A549 (cell line): ENCODE data around the gene SPATA6L. TPM values are rescaled to one million over a fixed set of nuclear protein-coding genes. Genes with fewer than 3 reads are reported as not detected.

Experiments used
- ATAC-seq, 2 experiments: fragments of 200-7000 bp in 1 of 2; fragments of >200 bp in 1 of 2; cut with Nextera tagmentation in 1 of 2; cut with Tn5 transposase in 1 of 2; 3 replicates each; pipeline versions ENCODE4 v1.8.0 to v1.9.1; 2018 to 2020; ENCODE audit warnings: mild to moderate bottlenecking in 1 of 2, moderate library complexity in 1 of 2
- CTCF ChIA-PET: fragments of 300-600 bp; sonication (Branson Sonifier 250); formaldehyde crosslinking; extraction: SDS; loops from one replicate; lab custom pipeline; 2021; ENCODE audit warnings: antibody characterized with exemption, inconsistent platforms; lab: Yijun Ruan, JAX
- POLR2A ChIA-PET: fragments of 350-600 bp; formaldehyde crosslinking; extraction: SDS; loops from one replicate; lab custom pipeline; 2021; ENCODE audit warnings: antibody characterized with exemption, inconsistent platforms; lab: Yijun Ruan, JAX
- DNase-seq, 2 experiments: peaks; one replicate each; pipeline versions ENCODE4 v3.0.0 to v3.0.0-alpha.2; 2011 to 2016; ENCODE audit warnings: low read depth in 1 of 2, low spot score in 1 of 2
- FAIRE-seq: peaks from 2 replicates; lab custom pipeline; 2011; peaks lifted over from hg19 to GRCh38; lab: Jason Lieb, UNC
- H3K27ac ChIP-seq, 2 experiments: fragments of >200 bp; sonication (Bioruptor Twin); formaldehyde crosslinking; 3 replicates each; pipeline ENCODE4 v1.5.1; 2016 to 2017
- H3K4me1 ChIP-seq: fragments of >200 bp; sonication (Bioruptor Twin); formaldehyde crosslinking; 3 replicates; pipeline ENCODE4 v1.6.1; 2016
- H3K4me2 ChIP-seq: fragments of >200 bp; sonication (Bioruptor Twin); formaldehyde crosslinking; 3 replicates; pipeline ENCODE4 v1.6.1; 2016
- H3K4me3 ChIP-seq: fragments of >200 bp; sonication (Bioruptor Twin); formaldehyde crosslinking; 3 replicates; pipeline ENCODE4 v1.5.1; 2016
- H3K9me3 ChIP-seq: fragments of >200 bp; sonication (Bioruptor Twin); formaldehyde crosslinking; 3 replicates; pipeline ENCODE4 v1.6.1; 2016
- CEBPB ChIP-seq, 2 experiments: fragments of >200 bp in 1 of 2; sonication (Bioruptor Twin) in 1 of 2; formaldehyde crosslinking in 1 of 2; IDR thresholded peaks; 2 replicates each; pipeline ENCODE4 v1.6.1; 2012 to 2016
- E2F6 ChIP-seq: IDR thresholded peaks from 2 replicates; pipeline ENCODE4 v1.6.1; 2012; ENCODE audit warnings: low read depth, borderline replicate concordance
- EHF ChIP-seq: fragments of 250-450 bp; sonication (Bioruptor Pico); IDR thresholded peaks from 2 replicates; pipeline ENCODE4 v1.5.0; 2020; ENCODE audit warnings: mild to moderate bottlenecking
- FOSB ChIP-seq: fragments of 250-450 bp; sonication (Bioruptor Pico); IDR thresholded peaks from 2 replicates; pipeline ENCODE4 v1.5.0; 2020; ENCODE audit warnings: mild to moderate bottlenecking, moderate library complexity
- FOSL2 ChIP-seq, 2 experiments: fragments of 450-650 bp in 1 of 2; fragments of >200 bp in 1 of 2; sonication (Bioruptor Twin) in 1 of 2; formaldehyde crosslinking; IDR thresholded peaks; 2 replicates each; pipeline versions ENCODE4 v1.5.0 to v1.6.1; 2016 to 2020; ENCODE audit warnings: mild to moderate bottlenecking in 1 of 2, moderate library complexity in 1 of 2
- GATA3 ChIP-seq: IDR thresholded peaks from 2 replicates; pipeline ENCODE4 v1.6.1; 2012; ENCODE audit warnings: borderline replicate concordance
- HEYL ChIP-seq: fragments of 250-450 bp; sonication (Bioruptor Pico); IDR thresholded peaks from 2 replicates; pipeline ENCODE4 v1.8.0; 2021; ENCODE audit warnings: mild to moderate bottlenecking, moderate library complexity
- HOXB5 ChIP-seq: fragments of 250-450 bp; sonication (Bioruptor Pico); IDR thresholded peaks from 2 replicates; pipeline ENCODE4 v1.5.0; 2020; ENCODE audit warnings: mild to moderate bottlenecking, moderate library complexity
- JUNB ChIP-seq: fragments of >200 bp; sonication (Bioruptor Twin); formaldehyde crosslinking; IDR thresholded peaks from 2 replicates; pipeline ENCODE4 v1.6.1; 2016
- KDM5A ChIP-seq: fragments of 200-600 bp; sonication (generic); IDR thresholded peaks from 2 replicates; pipeline ENCODE4 v1.6.1; 2016; ENCODE audit warnings: antibody characterized with exemption, mild to moderate bottlenecking
- PHF8 ChIP-seq: fragments of 200-600 bp; sonication (generic); IDR thresholded peaks from 2 replicates; pipeline ENCODE4 v1.6.1; 2016; ENCODE audit warnings: low read depth, mild to moderate bottlenecking, antibody characterized with exemption, moderate library complexity, borderline replicate concordance
- RARB ChIP-seq: fragments of 250-450 bp; sonication (Bioruptor Pico); IDR thresholded peaks from 2 replicates; pipeline ENCODE4 v1.8.0; 2021; ENCODE audit warnings: mild to moderate bottlenecking, moderate library complexity
- SMC3 ChIP-seq: fragments of >200 bp; sonication (Bioruptor Twin); formaldehyde crosslinking; IDR thresholded peaks from 3 replicates; pipeline ENCODE4 v1.6.1; 2018; ENCODE audit warnings: inconsistent platforms
- TFCP2L1 ChIP-seq: fragments of 250-450 bp; sonication (Bioruptor Pico); IDR thresholded peaks from 2 replicates; pipeline ENCODE4 v1.5.0; 2021; ENCODE audit warnings: mild to moderate bottlenecking
- ZNF302 ChIP-seq: fragments of 250-450 bp; sonication (Bioruptor Pico); IDR thresholded peaks from 2 replicates; pipeline ENCODE4 v1.9.0; 2021; ENCODE audit warnings: inconsistent platforms, mild to moderate bottlenecking, moderate library complexity
- WGBS: methylation state at CpG from one replicate; pipeline ENCODE4 v1.1.6; 2017; ENCODE audit errors: missing lambda C conversion rate; 5-methylcytosine and 5-hydroxymethylcytosine counted together
- polyA plus RNA-seq, 4 experiments: library from polyadenylated mRNA; depleted of rRNA in 3 of 4; stranded (reverse); fragments of >200 nt; fragmentation: RNase III in 1 of 4; extraction: RNeasy Plus Mini Kit Qiagen cat#74134 plus additional on column Dnase treatment in 1 of 4; gene quantifications; 2 replicates in 3 of 4; 3 replicates in 1 of 4; pipeline ENCODE4 v1.2.3, GENCODE V29; 2011 to 2017
- TF ChIP-seq, protein P1 (sequence below): fragments of >200 bp; sonication (Bioruptor Twin); formaldehyde crosslinking; IDR thresholded peaks from 3 replicates; pipeline ENCODE4 v1.5.1; 2016
- TF ChIP-seq, protein P2 (sequence below): fragments of 200-600 bp; sonication (generic); IDR thresholded peaks from 2 replicates; pipeline ENCODE4 v1.6.1; 2016; ENCODE audit warnings: antibody characterized with exemption, mild to moderate bottlenecking, moderate library complexity

SPATA6L gene
- polyA plus RNA-seq, 2 of the 4 experiments (the other 2 are of a cell fraction), result 0.99 to 6.6 TPM

DNA sequence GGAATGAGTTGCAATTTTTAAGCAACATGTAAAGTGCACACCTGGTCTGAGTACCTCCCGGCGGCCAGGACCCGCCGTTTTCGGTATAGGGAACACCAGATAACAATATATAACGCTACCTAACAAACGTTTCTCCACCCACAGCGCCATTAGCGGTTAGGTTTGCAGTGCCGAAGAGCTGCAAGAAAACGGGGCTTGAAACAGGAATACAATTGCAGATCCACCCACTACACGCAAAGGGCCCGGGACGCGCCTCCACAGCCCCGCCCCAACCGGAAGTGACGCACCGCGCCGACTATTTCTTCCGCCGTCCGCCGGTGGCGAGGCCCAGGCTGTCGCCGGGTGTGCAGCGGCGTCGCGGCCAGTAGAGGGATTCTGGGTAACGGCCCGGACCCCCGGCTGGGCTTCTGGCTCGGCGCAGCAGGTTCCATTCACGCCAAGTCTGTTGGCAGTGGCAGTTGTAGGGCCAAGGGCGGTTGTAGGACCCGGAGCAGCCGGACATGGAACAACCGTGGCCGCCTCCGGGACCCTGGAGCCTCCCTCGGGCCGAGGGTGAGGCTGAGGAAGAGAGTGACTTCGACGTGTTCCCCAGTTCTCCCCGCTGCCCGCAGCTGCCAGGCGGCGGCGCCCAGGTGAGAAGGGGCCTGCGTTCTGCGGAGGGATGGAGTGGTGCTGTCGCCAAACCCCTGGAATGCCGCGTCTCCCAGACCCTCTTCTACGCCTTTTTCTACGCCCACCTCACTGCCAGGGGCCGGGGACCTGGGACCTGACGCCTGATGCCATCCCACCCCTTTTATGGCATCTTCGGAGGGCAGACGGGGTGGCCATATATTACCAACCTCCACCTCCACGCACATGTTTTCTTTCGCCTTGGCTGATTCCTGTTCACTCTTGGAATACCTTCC is 13.2 kb upstream of the SPATA6L start, which contains the start of gene CDC37L1 (continued):
- TF ChIP-seq HOXB5 (CRISPR knock-in tag) (no peak), EHF (no peak), KDM5A (no peak), CEBPB (IDR thresholded peaks at IDR 0.05) (no peak; a peak in 1 of 4 replicates), SMC3 (peak; percentile 45; the same call in 2 of the 3 replicates)
- TF ChIP-seq, protein P1, sequence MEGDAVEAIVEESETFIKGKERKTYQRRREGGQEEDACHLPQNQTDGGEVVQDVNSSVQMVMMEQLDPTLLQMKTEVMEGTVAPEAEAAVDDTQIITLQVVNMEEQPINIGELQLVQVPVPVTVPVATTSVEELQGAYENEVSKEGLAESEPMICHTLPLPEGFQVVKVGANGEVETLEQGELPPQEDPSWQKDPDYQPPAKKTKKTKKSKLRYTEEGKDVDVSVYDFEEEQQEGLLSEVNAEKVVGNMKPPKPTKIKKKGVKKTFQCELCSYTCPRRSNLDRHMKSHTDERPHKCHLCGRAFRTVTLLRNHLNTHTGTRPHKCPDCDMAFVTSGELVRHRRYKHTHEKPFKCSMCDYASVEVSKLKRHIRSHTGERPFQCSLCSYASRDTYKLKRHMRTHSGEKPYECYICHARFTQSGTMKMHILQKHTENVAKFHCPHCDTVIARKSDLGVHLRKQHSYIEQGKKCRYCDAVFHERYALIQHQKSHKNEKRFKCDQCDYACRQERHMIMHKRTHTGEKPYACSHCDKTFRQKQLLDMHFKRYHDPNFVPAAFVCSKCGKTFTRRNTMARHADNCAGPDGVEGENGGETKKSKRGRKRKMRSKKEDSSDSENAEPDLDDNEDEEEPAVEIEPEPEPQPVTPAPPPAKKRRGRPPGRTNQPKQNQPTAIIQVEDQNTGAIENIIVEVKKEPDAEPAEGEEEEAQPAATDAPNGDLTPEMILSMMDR, result peak; percentile 21; the same call in 1 of the 3 replicates

GRCh38 chr9:4678679-4679267 is 12.5 kb upstream of the SPATA6L start:
- ATAC-seq (peak; percentile 25 to 36; a peak in 4 of 6 replicates), FAIRE-seq (no peak)
- CTCF ChIA-PET, result interaction anchor here (0.7 to 4.6 kb wide), 4 partner anchors 13 to 17 kb away, joined by 3 to 37 read pairs (median 4); partner anchors contain the start of genes PLPP6 and SPATA6L

GRCh38 chr9:4677392-4677791 is 11.1 kb upstream of the SPATA6L start:
- TF ChIP-seq ZNF302 (CRISPR knock-in tag) (no peak), E2F6 (no peak), HEYL (no peak)
- peaks cover 31% of the 10 kb centered on the region for H3K4me1 ChIP-seq
- H3K9me3 ChIP-seq, result no peaks in the 10 kb centered on the region
- FAIRE-seq (no peak), DNase-seq (no peak), ATAC-seq (no peak)
- H3K4me2 ChIP-seq, result peak overlapping the region; percentile 96
- H3K27ac ChIP-seq, result peak overlapping the region; percentile 85 to 93
- ChIA-PET POLR2A (interaction anchor here (0.6 to 1.5 kb wide), 6 partner anchors 7 to 63 kb away, joined by 3 to 31 read pairs (median 4); partner anchors contain the start of genes PLPP6 and SPATA6L), CTCF (interaction anchor here (0.7 to 4.6 kb wide), 3 partner anchors 13 to 82 kb away, joined by 3 to 37 read pairs (median 3); partner anchors contain the start of genes PLPP6 and SPATA6L)
- no peak overlapping the region for H3K4me3 ChIP-seq
- WGBS, result 65% methylated on average over 2 of the region's 3 CpGs

More at GRCh38 chr9:4678679-4679267, 12.5 kb upstream of the SPATA6L start:
- Histone ChIP-seq H3K4me1 (peaks cover 31% of the 10 kb centered on the region), H3K9me3 (no peaks in the 10 kb centered on the region), H3K4me2 (peak overlapping the region; percentile 96), H3K4me3 (peak overlapping the region; percentile 59)
- POLR2A ChIA-PET, result interaction anchor here (1.0 to 1.5 kb wide), 8 partner anchors 9 to 62 kb away, joined by 3 to 37 read pairs (median 6); partner anchors contain the start of genes AK3, PLPP6 and SPATA6L
- WGBS, result under 1% methylated on average over 16 of the region's 16 CpGs
- TF ChIP-seq FOSB (CRISPR knock-in tag) (peak; percentile 41; the same call in 1 of the 2 replicates), RARB (CRISPR knock-in tag) (no peak), TFCP2L1 (CRISPR knock-in tag) (0 out of 2 replicates have a peak, but pooled peaks have one; percentile 53)
- TF ChIP-seq, all 56 proteins: peak for 2
- DNase-seq, result peak in 1 of 2 experiments; percentile 44
- peak overlapping the region; percentile 85 to 93 for H3K27ac ChIP-seq

DNA sequence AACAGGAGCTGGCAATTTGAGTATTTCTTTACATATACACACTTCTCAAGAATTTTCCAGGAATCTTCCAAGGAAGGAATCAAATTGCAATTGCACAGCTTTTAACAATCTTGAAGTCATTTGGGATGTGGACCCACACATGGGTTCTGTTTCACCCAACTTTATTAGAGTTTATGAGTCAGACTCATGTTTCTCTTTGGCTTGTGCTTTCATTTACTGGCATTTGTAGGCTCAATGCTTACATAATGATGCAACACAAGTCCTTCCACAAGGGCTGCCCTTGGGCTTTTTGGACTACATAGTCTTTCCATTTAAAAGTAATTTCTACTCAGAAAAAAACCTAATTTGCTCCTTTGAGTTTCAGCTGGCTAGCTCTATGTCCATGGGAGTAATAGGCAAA is 8.5 kb upstream of the SPATA6L start:
- H3K4me1 ChIP-seq, result peaks cover 18% of the 10 kb centered on the region
- TF ChIP-seq JUNB (peak; percentile 53; the same call in 1 of the 2 replicates), PHF8 (no peak), GATA3 (no peak), FOSL2 (IDR thresholded peaks at IDR 0.05) (no peak), FOSL2 (CRISPR knock-in tag; IDR thresholded peaks at IDR 0.05) (peak; percentile 53), CEBPB (IDR thresholded peaks at IDR 0.05) (peak in 1 of 2 experiments; percentile 52; a peak in 2 of 4 replicates), HEYL (no peak)
- TF ChIP-seq, protein P2, sequence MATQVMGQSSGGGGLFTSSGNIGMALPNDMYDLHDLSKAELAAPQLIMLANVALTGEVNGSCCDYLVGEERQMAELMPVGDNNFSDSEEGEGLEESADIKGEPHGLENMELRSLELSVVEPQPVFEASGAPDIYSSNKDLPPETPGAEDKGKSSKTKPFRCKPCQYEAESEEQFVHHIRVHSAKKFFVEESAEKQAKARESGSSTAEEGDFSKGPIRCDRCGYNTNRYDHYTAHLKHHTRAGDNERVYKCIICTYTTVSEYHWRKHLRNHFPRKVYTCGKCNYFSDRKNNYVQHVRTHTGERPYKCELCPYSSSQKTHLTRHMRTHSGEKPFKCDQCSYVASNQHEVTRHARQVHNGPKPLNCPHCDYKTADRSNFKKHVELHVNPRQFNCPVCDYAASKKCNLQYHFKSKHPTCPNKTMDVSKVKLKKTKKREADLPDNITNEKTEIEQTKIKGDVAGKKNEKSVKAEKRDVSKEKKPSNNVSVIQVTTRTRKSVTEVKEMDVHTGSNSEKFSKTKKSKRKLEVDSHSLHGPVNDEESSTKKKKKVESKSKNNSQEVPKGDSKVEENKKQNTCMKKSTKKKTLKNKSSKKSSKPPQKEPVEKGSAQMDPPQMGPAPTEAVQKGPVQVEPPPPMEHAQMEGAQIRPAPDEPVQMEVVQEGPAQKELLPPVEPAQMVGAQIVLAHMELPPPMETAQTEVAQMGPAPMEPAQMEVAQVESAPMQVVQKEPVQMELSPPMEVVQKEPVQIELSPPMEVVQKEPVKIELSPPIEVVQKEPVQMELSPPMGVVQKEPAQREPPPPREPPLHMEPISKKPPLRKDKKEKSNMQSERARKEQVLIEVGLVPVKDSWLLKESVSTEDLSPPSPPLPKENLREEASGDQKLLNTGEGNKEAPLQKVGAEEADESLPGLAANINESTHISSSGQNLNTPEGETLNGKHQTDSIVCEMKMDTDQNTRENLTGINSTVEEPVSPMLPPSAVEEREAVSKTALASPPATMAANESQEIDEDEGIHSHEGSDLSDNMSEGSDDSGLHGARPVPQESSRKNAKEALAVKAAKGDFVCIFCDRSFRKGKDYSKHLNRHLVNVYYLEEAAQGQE, result no peak
- TF ChIP-seq, all 56 proteins: peak for 3
- Histone ChIP-seq H3K27ac (peak overlapping the region; percentile 62 to 93), H3K4me3 (no peak overlapping the region), H3K4me2 (peak overlapping the region; percentile 64), H3K9me3 (no peaks in the 10 kb centered on the region)
- FAIRE-seq, result no peak
- DNase-seq, result peak in 1 of 2 experiments; percentile 49
- ChIA-PET POLR2A (no interaction called here), CTCF (interaction anchor here (4.6 kb wide), 1 partner anchor 11 kb away, joined by 37 read pairs; the partner anchor contains the start of genes PLPP6 and SPATA6L)
- ATAC-seq, result no peak
